ENCODE data around the gene RHOBTB3. TPM values are rescaled to one million over a fixed set of nuclear protein-coding genes. Genes with fewer than 3 reads are reported as not detected.

RHOBTB3 gene
- total RNA-seq, 1 donor: 48.7 TPM

- DNase-seq (ENCODE audit: low read depth in 2 of 3, low spot score in 2 of 3): no peak
Measured at GRCh38 chr5:95837492-95837891, 106.4 kb downstream of the RHOBTB3 start.

- DNase-seq (ENCODE audit: low read depth in 2 of 3, low spot score in 2 of 3): no peak
Measured at GRCh38 chr5:95838001-95838520, 106.9 kb downstream of the RHOBTB3 start.

DNA sequence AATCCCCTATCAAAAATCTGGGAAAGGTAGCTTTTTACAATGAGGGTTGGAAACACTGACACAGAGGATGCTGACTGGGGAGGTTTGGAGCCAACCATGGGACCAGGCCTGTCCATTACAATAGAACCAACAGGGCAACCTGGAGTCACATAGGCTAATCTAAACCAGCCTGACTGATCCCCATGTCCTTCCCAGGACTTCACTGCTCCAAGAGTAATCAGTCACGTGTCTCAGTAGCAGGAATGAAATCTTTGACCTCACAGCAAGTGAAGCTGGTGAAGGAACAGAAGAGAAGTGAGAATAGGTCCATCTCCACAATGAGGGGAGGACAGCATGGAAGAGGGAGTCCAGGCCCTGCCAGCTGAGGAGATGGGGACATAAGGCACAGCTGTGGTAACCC, 107.4 kb downstream of the RHOBTB3 start:
- DNase-seq (ENCODE audit: low read depth in 2 of 3, low spot score in 2 of 3): no peak

DNA sequence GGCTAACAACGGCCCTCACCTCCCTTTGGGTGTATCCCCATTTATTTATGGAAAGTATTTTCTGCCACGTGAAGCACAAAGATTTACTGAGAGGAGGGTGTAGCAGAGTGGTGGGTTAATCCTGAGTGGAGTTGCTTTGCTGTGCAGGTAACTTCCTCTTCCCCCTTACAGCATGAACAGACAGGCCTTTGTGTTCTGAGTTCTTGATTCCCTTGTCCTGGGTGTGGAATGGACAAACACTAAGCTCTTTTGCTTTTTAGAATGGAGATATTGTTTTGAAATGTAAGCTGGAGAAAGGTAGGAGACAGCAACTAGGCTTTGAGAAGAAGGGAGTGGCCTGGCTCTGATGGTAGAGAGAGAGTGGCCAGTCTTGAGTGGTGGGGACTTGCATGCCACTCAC, 108.5 kb downstream of the RHOBTB3 start:
- DNase-seq (ENCODE audit: low read depth in 2 of 3, low spot score in 2 of 3): no peak

DNA sequence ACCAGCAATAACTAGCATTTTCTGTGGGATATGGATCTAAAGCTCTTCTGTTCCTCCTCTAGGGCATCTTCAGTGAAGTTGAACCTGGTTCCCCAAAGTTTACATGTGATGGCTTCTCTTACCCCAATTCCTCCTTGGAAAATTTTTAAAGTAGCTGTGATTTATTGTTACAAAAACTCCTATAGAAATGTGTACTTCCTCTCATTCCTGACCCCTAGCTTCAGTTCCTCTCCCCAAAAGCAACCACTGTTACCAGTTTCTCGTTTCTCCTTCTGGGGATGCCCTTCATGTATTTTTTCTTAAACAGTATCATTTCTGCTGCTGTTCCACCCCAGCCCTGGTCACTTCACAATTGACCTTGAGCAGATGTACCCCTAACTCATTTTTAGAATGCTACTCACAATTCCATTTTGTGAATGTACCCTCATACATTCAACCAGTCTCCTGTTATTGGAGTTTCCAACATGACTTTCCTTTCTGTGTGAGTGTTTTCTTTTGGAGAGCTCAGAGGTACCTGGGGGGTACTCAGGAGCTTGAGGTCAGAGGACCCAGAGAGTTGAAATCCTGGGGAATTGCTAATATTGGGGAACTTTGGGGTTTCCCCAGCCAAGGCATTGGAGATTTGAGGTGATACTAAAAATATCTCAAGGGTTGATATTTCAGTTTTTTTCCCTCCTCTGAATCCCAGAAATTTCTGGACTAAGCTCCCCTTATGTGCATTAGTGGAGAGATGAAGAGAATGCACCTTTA, 110.0 kb downstream of the RHOBTB3 start:
- DNase-seq (ENCODE audit: low read depth in 2 of 3, low spot score in 2 of 3): no peak

DNA sequence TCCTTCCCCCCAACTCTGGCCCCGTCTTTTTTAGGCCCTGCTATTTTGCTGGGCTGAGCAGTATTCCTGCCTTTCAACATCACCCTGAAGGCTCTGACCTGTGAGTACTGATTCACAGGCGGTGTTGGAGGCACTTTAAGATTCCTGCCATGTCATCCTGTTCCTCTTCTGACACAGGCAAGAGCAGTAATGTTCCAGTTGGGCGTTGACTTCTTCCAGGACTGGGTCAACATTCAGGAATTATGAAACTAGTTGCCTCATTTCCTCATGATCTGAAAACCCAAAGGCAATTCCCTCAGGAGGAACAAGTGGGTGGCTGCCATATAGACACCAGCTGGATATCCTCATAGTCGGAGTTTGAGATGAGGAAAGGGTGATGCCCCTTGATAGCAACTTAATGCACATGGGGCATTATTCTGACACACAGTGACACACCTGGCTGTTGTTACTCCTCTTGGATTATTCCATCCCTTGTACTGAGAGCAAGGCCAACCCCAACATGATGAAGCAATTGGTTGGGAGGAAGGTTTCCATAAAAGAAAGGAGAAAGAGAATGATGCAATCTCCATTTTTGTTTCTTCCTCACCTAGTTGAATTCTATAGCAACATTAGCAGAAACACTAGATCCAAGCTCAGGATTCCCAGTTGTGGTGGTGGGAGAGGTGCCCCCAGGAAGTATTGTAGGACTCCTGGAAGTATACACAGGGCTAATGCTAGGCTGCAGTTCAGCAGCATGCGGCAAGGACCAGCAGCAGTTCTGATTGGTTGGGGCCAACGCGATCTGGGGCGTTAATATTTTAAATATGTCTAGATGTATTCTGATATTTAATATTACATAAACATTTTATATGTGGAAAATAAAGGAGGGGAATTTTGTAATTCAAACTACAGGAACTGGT, 111.0 kb downstream of the RHOBTB3 start:
- DNase-seq (ENCODE audit: low read depth in 2 of 3, low spot score in 2 of 3): no peak

- peak in 2 of 3 donors; percentile 95 to 98 for DNase-seq (ENCODE audit: low read depth in 2 of 3, low spot score in 2 of 3)
Measured at GRCh38 chr5:95842854-95843544, 111.9 kb downstream of the RHOBTB3 start.

- DNase-seq (ENCODE audit: low read depth in 2 of 3, low spot score in 2 of 3): no peak
Measured at GRCh38 chr5:95843733-95844223, 112.6 kb downstream of the RHOBTB3 start.

GRCh38 chr5:95845391-95845790, 114.3 kb downstream of the RHOBTB3 start:
- no peak for DNase-seq (ENCODE audit: low read depth in 2 of 3, low spot score in 2 of 3)

Other genes with a start within 250 kb of the RHOBTB3 start
- 37.7 TPM for gene SKIC3, start 176.4 kb upstream of the RHOBTB3 start, total RNA-seq
- gene ARSK, start 176.2 kb upstream of the RHOBTB3 start, total RNA-seq: 3.8 TPM
- gene GPR150, start 111.2 kb upstream of the RHOBTB3 start, total RNA-seq: 0.54 TPM
- 1.6 TPM for gene RFESD, start 84.6 kb upstream of the RHOBTB3 start, total RNA-seq
- under 0.01 TPM for gene SPATA9, start 48.3 kb upstream of the RHOBTB3 start, total RNA-seq
- 19.9 TPM for gene GLRX, start 91.4 kb downstream of the RHOBTB3 start, total RNA-seq
- 11.3 TPM for gene ELL2, start 230.5 kb downstream of the RHOBTB3 start, total RNA-seq